ENCODE data around the gene CGB5.

DNA sequence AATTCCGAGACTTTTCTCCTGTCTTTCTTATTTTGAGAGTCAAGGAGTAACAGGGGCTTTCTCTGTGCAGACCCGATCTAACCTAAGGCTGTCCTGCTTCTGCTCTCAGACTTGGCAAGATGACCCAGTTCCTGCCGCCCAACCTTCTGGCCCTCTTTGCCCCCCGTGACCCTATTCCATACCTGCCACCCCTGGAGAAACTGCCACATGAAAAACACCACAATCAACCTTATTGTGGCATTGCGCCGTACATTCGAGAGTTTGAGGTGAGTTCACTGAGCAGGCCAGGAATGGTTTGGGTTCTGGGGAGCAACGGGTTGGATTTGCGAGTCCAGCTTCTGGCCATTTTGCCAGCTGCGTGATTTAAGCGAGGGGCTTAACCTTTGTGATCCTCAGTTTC is 42.6 kb downstream of the CGB5 start:
- TF ChIP-seq, protein P1, sequence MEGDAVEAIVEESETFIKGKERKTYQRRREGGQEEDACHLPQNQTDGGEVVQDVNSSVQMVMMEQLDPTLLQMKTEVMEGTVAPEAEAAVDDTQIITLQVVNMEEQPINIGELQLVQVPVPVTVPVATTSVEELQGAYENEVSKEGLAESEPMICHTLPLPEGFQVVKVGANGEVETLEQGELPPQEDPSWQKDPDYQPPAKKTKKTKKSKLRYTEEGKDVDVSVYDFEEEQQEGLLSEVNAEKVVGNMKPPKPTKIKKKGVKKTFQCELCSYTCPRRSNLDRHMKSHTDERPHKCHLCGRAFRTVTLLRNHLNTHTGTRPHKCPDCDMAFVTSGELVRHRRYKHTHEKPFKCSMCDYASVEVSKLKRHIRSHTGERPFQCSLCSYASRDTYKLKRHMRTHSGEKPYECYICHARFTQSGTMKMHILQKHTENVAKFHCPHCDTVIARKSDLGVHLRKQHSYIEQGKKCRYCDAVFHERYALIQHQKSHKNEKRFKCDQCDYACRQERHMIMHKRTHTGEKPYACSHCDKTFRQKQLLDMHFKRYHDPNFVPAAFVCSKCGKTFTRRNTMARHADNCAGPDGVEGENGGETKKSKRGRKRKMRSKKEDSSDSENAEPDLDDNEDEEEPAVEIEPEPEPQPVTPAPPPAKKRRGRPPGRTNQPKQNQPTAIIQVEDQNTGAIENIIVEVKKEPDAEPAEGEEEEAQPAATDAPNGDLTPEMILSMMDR (IDR thresholded peaks at IDR 0.05; ENCODE audit: low read depth, low read length, poor library complexity, severe bottlenecking) = no peak
- TF ChIP-seq EZH2phosphoT487 (IDR thresholded peaks at IDR 0.05; ENCODE audit: borderline replicate concordance, low read length) = no peak

Measured in DOHH2 (cell line).